GM11168 (cell line): Measurements from ENCODE around the gene NFIC.

Experiments used
- in situ Hi-C: fragments of 300-500 bp; cut with MboI; formaldehyde crosslinking; loops from one replicate; pipeline ENCODE4 v1.12.0; 2022; ENCODE audit warnings: low sequenced_read_pairs; ENCODE audit not compliant: unreplicated experiment

The NFIC gene

GRCh38 chr19:3478409-3479176, 112.2 kb downstream of the NFIC start:
- in situ Hi-C loops: no loop called here

GRCh38 chr19:3479177-3479833, 112.9 kb downstream of the NFIC start:
- in situ Hi-C loops: no loop called here

GRCh38 chr19:3479834-3480215, 113.4 kb downstream of the NFIC start:
- in situ Hi-C loops: loop anchor here (10.0 kb wide), 1 partner anchor 155 kb away; no protein-coding TSS in a partner anchor

DNA sequence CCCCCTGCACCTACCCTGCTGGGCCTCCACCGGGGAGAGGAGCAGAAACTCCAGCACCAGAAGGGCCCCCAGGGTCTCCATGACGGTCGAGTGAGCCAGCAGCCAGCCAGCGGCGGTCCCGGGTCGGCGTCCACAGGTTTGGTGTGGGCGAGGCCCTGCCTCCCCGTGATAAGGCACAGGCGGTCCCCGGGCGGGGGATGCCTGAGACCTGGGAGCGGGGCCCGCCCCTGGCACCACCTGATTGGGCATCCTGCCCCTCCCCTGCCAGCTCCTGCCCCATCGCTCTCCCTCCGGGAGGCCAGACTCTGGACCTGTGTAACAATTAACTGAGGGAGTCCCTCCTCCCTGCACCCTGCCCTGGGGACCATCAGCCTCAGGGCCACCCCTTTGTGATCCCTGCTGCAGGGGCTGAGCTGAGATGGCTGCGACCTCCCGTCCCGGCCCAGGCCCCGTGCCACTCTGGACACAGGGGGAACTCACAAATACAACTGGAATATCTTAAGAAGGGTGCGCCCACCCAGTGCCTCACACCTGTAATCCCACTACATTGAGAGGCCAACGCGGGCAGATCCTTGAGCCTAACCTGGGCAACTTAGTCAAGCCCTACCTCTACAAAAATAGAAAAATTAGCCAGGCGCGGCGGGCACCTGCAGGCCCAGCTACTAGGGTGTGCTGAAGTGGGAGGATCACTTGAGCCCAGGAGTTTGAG, 114.2 kb downstream of the NFIC start, which contains the start of gene SMIM24:
SMIM24 (minus strand) TSS at position 143 of the 709 bp plus-strand sequence; CDS start at position 81, 62 bp downstream.
- in situ Hi-C loops: loop anchor here (10.0 kb wide), 1 partner anchor 156 kb away; no protein-coding TSS in a partner anchor

DNA sequence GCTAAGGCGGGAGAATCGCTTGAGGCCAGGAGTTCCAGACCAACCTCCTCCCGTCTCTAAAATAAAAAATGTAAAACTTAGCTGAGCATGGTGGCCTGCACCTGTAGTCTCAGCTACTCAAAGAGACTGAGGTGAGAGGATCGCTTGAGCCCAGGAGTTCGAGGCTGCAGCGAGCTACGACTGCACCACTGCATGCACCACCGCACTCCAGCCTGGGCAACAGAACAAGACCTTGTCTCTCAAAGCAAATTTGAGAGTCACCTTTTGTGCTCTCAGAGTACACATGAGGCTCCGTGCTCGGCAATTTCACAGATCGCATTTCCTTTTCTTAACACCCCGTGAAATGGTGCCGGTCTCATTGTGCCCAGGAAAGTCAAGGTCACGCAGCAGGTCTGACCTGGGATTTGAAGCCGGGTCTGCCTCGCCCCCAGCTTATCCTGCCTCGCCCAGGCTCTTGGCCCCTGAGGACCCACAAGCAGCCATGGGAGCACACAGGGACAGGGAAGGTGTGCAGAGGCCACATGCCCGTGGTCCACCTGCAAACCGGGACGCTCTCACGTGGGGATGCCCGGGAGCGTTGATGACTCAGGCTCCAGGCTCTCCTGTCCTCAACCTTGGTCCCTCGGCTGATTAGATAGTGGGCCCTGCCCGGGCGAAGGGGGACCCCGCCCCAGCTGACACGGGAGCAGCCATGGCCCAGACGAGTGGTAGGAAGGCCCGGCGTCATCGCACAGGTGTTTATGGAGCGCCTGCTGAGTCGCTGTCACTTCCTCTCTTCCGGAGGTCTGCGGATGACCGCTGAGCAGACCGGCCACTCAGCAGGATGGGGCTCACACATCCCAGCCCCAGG, 115.1 kb downstream of the NFIC start:
- in situ Hi-C loops: loop anchor here (10.0 kb wide), 1 partner anchor 157 kb away; no protein-coding TSS in a partner anchor

DNA sequence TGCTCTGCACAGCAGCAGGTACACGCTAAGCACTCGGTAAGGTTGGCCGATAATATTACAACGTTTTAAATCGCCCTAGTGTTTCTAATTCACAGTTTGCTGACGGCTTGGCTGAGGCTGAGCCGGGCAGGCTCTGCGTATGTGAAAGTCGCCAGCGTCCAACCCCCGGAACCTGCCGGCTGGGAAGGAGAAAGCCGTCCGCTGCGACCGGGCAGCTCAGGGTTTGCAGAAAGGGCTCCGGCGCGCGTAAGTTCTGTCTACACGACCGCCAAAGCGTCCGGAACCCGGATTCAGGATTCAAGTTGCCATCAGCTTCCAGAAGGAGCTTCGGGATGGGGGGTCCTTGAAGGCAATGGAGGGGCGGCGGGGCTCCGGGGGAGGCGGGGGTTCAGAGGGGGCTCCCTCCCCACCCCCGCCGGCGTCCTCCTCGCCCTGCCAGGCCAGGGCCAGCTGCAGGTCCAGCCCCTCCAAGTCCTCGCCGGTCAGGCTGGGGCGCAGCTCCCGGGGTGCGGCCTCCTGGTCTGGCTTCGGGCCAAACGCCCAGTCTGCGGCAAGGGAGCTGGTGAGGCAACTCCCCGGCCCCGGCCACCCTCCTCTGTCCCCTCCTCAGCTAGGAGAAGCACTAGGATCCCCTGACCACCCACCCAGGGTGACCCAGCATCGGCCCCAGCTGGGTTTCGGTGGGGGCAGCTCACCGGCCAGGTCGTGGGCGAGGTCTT, 116.3 kb downstream of the NFIC start:
- in situ Hi-C loops: loop anchor here (10.0 kb wide), 1 partner anchor 158 kb away; no protein-coding TSS in a partner anchor

- in situ Hi-C loops: loop anchor here (10.0 kb wide), 1 partner anchor 158 kb away; no protein-coding TSS in a partner anchor
Observed at GRCh38 chr19:3483226-3483628, 116.8 kb downstream of the NFIC start, which contains the start of gene SMIM44. TSS of gene SMIM44 (minus strand) at chr19:3483441. CDS start at chr19:3483403, 38 bp downstream.

DNA sequence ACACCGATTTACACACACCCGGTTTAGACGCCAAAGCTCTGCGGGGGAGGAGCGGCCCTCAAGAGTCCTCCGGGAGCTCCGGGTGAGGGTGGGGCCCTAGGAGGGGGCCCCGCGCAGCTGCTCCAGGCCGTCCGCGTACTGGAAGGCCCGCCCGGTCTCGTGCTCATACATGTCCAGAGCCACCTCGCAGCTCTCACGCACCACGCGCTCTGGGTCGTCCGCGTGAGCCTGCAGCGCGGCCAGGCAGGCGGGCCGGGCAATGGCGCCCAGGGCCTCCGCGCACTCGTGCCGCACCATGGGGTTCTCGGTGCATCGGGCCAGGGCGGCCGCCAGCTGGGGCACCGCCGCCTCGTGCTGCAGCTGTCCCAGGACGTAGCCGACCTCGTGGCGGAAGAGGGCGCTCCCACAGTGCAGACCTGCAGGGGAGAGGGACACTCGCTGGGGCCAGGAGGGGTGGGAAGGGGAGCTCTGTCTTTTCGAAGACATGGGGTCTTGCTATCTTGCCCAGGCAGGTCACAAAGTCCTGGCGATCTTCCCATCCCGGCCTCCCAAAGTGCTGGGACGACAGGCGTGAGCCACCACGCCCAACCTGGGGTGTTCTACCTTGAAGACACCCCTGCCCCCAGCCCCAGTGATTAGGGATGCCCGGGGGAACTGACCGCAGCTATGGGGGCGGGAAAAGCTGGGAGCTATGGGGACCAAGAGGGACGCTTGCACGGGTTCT, 125.2 kb downstream of the NFIC start:
- in situ Hi-C loops: no loop called here

- in situ Hi-C loops: no loop called here
Observed at GRCh38 chr19:3492131-3492839, 125.9 kb downstream of the NFIC start.

GRCh38 chr19:3492919-3493318, 126.5 kb downstream of the NFIC start:
- in situ Hi-C loops: no loop called here

DNA sequence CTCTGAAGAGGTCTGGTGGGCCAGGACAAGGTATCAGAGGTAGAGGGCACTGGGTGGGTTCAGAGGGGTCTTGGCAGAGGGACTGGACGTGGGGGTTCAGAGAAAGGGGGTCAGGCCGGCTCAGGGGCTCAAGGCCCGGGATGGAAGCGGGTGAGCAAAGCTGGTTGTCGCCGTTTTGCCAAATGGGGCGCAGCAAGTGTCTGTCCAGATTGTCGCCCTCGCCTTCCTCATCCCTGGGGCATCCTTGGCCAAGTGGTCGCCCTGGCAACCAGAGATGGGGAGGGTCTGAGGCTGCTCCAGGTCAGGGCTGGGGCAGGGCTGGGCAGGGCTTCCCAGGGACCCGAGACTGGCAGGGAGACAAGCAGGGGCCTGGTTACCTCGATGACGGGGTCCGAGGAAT, 127.3 kb downstream of the NFIC start:
- in situ Hi-C loops: no loop called here

GRCh38 chr19:3494051-3494450, 127.7 kb downstream of the NFIC start:
- in situ Hi-C loops: no loop called here

- in situ Hi-C loops: no loop called here
Observed at GRCh38 chr19:3494559-3494958, 128.2 kb downstream of the NFIC start.

DNA sequence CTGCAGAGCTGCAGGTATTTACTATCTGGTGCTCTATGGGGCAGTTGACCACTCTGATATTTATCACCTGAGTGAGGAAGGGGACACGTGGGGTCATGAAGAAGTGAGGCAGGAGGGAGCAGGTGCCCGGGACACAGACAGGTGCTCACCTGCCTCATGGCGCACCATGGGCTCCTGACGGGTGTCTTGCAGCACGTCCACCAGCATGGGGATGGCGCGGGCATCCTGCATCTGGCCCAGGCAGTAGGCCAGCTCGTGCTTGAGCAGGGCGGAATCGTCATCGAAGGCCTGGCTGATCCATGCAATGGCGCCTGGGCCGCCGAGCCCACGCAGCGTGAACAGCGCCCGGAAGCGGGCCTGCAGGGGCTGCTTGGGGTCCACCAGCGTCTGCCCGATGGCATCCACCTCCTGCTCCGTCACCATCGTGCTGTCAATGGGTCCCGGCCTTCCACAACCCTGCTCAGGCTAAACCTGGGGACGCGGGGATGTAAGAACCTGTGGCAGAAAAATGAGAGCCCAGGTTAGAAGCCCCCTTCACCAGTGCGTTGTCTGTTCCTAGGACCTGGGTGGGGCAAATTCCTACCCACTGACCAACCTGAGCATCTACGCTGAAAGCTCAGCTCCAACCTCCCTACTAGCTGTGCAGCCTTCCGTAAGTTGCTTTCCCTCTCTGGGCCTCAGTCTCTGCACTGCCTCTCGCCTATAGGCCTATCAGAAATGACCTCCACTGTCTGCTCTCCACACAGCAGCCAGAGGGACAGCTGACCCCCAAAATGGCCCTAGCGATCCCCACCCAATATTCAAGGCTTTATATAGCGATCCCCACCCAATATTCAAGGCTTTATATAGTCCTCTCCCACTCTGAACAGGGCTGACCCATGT, 130.2 kb downstream of the NFIC start:
- in situ Hi-C loops: no loop called here

DNA sequence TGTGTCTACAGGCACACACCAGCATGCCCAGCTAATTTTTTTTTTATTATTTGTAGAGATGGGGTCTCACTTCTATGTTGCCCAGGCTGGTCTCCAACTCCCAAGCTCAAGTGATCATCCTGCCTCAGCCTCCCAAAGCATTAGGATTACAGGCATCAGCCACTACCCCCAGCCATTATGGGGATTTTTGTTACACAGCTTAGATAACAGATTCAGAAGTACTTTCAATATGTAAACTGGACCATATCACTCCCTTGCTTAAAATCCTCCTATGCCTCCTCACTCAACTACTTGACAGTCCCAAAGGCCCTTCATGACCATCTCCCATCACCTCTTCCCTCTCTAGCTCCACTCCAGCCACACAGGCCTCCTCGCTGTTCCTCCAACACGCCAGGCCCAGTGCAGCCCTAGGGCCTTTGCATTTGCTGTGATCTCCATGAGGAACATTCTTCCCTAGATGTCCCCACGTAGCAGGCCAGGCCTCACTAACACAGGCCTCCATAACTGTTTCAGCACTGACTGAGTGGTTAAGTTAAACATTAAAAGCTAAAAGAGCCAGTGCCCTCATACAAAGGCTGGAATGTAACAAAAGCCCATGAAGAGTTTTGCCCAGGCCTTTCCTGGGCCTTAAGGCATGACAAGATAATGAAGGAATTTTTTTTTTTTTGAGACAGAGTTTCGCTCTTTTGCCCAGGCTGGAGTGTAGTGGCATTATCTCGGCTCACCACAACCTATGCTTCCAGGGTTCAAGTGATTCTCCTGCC, 131.6 kb downstream of the NFIC start:
- in situ Hi-C loops: no loop called here

DNA sequence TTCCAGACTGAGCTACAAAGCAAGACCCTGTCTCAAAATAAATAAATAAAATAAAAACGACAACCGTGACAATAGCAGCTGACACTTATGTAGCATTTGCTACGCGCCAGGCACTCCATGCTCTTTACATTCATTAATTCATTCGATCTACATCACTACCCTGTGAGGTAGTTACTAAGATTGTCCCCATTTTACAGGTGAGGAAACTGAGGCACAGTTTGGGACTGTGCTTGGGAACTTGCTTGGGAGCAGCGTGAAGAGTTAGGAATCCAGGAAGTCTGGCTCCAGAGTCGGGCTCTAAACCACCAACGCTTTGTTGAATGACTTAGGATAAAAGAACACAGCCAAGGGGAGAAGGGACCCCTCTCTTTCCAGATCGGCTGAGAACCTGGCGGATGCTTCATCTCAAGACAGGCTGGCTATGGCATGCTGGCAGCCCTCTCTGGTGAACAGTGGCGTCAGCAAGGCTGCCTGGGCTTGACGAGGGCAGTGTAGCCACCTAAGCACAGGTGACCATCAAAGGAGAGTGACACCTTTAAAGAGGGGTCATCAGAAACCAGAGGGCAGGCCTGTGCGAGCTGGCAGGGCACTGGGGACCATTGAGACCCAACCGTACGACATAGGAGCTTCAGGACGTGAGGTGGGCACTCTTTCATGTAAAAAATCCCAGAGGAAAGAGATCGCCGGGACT, 133.5 kb downstream of the NFIC start:
- in situ Hi-C loops: no loop called here
